NT2/D1 (cell line): Measurements from ENCODE around the gene BNIP1.

ENCODE experiments used
- SUZ12 ChIP-seq: IDR thresholded peaks from 2 replicates; pipeline ENCODE4 v1.6.1; 2011; ENCODE audit not compliant: insufficient read length, insufficient read depth; ENCODE audit errors: extremely low read depth
- YY1 ChIP-seq: IDR thresholded peaks from 2 replicates; pipeline ENCODE4 v1.6.1; 2011; ENCODE audit not compliant: insufficient read length, insufficient read depth
- ZNF274 ChIP-seq: IDR thresholded peaks from 2 replicates; pipeline ENCODE4 v1.6.1; 2011; ENCODE audit warnings: mild to moderate bottlenecking, low read depth, low read length

- TF ChIP-seq YY1 (no peak), SUZ12 (no peak), ZNF274 (no peak)
Measured at GRCh38 chr5:173099461-173099860, 44.9 kb upstream of the BNIP1 start.
